ENCODE measurements around the gene HSPB3. TPM values are rescaled to one million over a fixed set of nuclear protein-coding genes. Genes with fewer than 3 reads are reported as not detected.

The HSPB3 gene
- total and polyA plus RNA-seq, 2 of the 8 experiments (the other 6 are each of a cell fraction or from before 2014, with no cell fraction given) = not detected

DNA sequence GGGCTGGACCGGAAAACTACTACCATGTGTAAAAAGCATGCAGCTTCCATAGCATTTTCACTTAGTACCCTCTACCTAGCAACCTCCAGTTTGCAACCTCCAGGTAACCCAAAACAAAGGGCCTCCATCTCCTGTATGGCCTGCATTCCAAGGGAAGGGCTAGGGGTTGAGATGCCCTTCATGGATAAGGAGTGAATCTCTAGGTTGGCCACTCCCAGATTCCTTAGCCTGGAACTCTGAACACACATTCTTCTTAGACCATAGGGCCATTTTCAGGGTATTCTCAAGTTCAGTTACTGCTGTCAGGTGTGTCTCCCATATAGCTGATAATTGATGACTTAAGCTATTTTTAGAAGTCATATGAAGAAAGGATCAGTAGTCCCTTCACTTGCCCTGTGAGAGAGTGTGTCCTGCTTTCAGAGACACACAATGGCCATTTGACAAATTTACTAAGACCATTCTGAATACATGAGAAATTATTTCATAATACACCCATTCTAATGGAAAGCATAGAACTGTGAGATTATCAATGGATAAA lies 22.5 kb downstream of the HSPB3 start:
- no peak for FAIRE-seq

More for the DNA sequence above, 22.5 kb downstream of the HSPB3 start:
- Histone ChIP-seq H2BK12ac (ENCODE audit: low read depth, low read length) (no peak overlapping the region), H2BK5ac (ENCODE audit: low read depth, low read length) (no peak overlapping the region), H3K18ac (ENCODE audit: extremely low read depth, low read length) (no peak overlapping the region), H2AFZ (ENCODE audit: low read length) (no peak overlapping the region), H3K9me3 (ENCODE audit: insufficient read depth in 2 of 2, low read depth in 1 of 2, low read length in 1 of 2) (no peaks in the 10 kb centered on the region; a peak in 1 of 4 replicates), H3K56ac (replicated peaks; ENCODE audit: insufficient read length, low read depth, low read length) (no peak overlapping the region), H4K5ac (ENCODE audit: insufficient read length, low read depth, low read length) (no peak overlapping the region), H2BK20ac (ENCODE audit: low read length) (no peak overlapping the region), H4K20me1 (replicated peaks in 1 of 2; ENCODE audit: control insufficient read depth in 1 of 2, insufficient read depth in 2 of 2, low read length in 2 of 2) (no peaks in the 10 kb centered on the region), H3K4me1 (replicated peaks in 1 of 4; ENCODE audit: control insufficient read depth in 3 of 4, insufficient read depth in 4 of 4, low read length in 3 of 4) (no peaks in the 10 kb centered on the region), H3K4me2 (ENCODE audit: insufficient read depth in 1 of 2, low read depth in 2 of 2, low read length in 2 of 2) (no peak overlapping the region), H3K36me3 (ENCODE audit: control insufficient read depth in 2 of 4, insufficient read depth in 4 of 4, low read length in 3 of 4) (no peaks in the 10 kb centered on the region), H3K23me2 (ENCODE audit: low read depth, low read length) (no peaks in the 10 kb centered on the region), H2BK15ac (ENCODE audit: low read length) (no peak overlapping the region), H2AK5ac (ENCODE audit: low read depth, low read length) (no peak overlapping the region), H4K91ac (replicated peaks; ENCODE audit: insufficient read length, low read length) (no peak overlapping the region), H3K14ac (ENCODE audit: insufficient read length) (no peak overlapping the region), H3K79me2 (ENCODE audit: control insufficient read depth in 1 of 2, insufficient read depth in 2 of 2, low read length in 2 of 2) (no peaks in the 10 kb centered on the region), H3K9ac (replicated peaks in 1 of 4; ENCODE audit: extremely low read depth in 1 of 4, low read depth in 3 of 4, low read length in 3 of 4) (no peak overlapping the region), H3K4me3 (ENCODE audit: extremely low read depth in 1 of 4, insufficient read depth in 2 of 4, low read depth in 3 of 4, low read length in 4 of 4) (no peak overlapping the region), H3K23ac (ENCODE audit: insufficient read length) (no peak overlapping the region), H2BK120ac (replicated peaks; ENCODE audit: low read depth, low read length) (no peak overlapping the region), H3K27ac (ENCODE audit: low read depth, low read length) (no peak overlapping the region), H3K4ac (replicated peaks; ENCODE audit: insufficient read length, low read depth, low read length) (no peak overlapping the region), H4K8ac (ENCODE audit: extremely low read depth, insufficient read depth, low read length) (no peak overlapping the region), H3K27me3 (replicated peaks in 1 of 4; ENCODE audit: control insufficient read depth in 3 of 4, extremely low read depth in 1 of 4, insufficient read depth in 3 of 4, low read length in 3 of 4) (no peaks in the 10 kb centered on the region), H3K79me1 (ENCODE audit: low read depth, low read length) (no peaks in the 10 kb centered on the region)
- CTCF ChIA-PET (ENCODE audit: partially characterized antibody) = interaction anchor here (1.5 to 1.6 kb wide), 2 partner anchors 58 to 234 kb away, joined by 3 to 8 read pairs; no protein-coding TSS in a partner anchor
- no peak for TF ChIP-seq SUZ12 (IDR thresholded peaks at IDR 0.05; ENCODE audit: low read length)
- TF ChIP-seq TAF7 (optimal IDR thresholded peaks at IDR 0.05; ENCODE audit: borderline replicate concordance, low read depth, low read length) = no peak
- TF ChIP-seq TEAD4 (IDR thresholded peaks at IDR 0.05; ENCODE audit: low read depth, low read length) = no peak
- TF ChIP-seq, protein P1, sequence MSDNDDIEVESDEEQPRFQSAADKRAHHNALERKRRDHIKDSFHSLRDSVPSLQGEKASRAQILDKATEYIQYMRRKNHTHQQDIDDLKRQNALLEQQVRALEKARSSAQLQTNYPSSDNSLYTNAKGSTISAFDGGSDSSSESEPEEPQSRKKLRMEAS (IDR thresholded peaks at IDR 0.05) = no peak
- TF ChIP-seq SAP30 (IDR thresholded peaks at IDR 0.05; ENCODE audit: insufficient read depth, insufficient replicate concordance, low read length) = no peak
- no peak for TF ChIP-seq RXRA (IDR thresholded peaks at IDR 0.05; ENCODE audit: insufficient read depth, low read depth, low read length)
- no peak for TF ChIP-seq POU5F1 (IDR thresholded peaks at IDR 0.05; ENCODE audit: low read depth, low read length)
- TF ChIP-seq TAF1 (IDR thresholded peaks at IDR 0.05; ENCODE audit: low read depth, low read length) = no peak
- TF ChIP-seq NRF1 (IDR thresholded peaks at IDR 0.05; ENCODE audit: low read depth, low read length) = no peak
- no peak for DNase-seq (ENCODE audit: low read depth in 1 of 2, low spot score in 2 of 2)
- WGBS, 2 experiments (ENCODE audit: extremely low coverage in 1 of 2, insufficient coverage in 1 of 2, insufficient read length in 1 of 2, insufficient replicate concordance in 2 of 2, low coverage in 1 of 2, low lambda C conversion rate in 2 of 2, missing lambda C conversion rate in 1 of 2) = 93% methylated on average over 1 of the region's 1 CpG; no CpG with 5 or more reads in 1 of the 2 experiments
- POLR2A ChIA-PET (ENCODE audit: partially characterized antibody) = no interaction called here

Measured in H1 (cell line).